AG04449 (cell line): Measurements from ENCODE around the gene ARMC10.
"Not testable (repeated sequence)": the region's sequence is repeated elsewhere in the genome, so short reads cannot be mapped to it uniquely, and the experiment has no call there.

Experiments used
- CTCF ChIA-PET: fragments of 350-600 bp; formaldehyde crosslinking; extraction: SDS; loops from one replicate; lab custom pipeline; 2021; ENCODE audit warnings: antibody characterized with exemption; lab: Yijun Ruan, JAX
- POLR2A ChIA-PET: fragments of 400-600, 350-600 bp; formaldehyde crosslinking; extraction: SDS; loops from one replicate; lab custom pipeline; 2020; ENCODE audit warnings: antibody characterized with exemption, inconsistent platforms; lab: Yijun Ruan, JAX
- DNase-seq: peaks from one replicate; pipeline ENCODE4 v3.0.0-alpha.2; 2010; ENCODE audit warnings: low read depth, low spot score
- H3K4me3 ChIP-seq: 2 replicates; pipeline ENCODE4 v1.5.1; 2011; ENCODE audit warnings: low read depth, mild to moderate bottlenecking, control low read depth, low read length
- TF ChIP-seq, protein P1 (sequence below): IDR thresholded peaks from one replicate; pipeline ENCODE4 v1.5.1; 2011; ENCODE audit warnings: mild to moderate bottlenecking, moderate library complexity, low read length, control low read depth, inconsistent platforms; ENCODE audit not compliant: insufficient read depth; ENCODE audit errors: missing control alignments

ARMC10 gene

GRCh38 chr7:103141753-103142404, 66.9 kb downstream of the ARMC10 start:
- CTCF ChIA-PET = no interaction called here
- no peak overlapping the region for H3K4me3 ChIP-seq
- POLR2A ChIA-PET = no interaction called here
- TF ChIP-seq, protein P1, sequence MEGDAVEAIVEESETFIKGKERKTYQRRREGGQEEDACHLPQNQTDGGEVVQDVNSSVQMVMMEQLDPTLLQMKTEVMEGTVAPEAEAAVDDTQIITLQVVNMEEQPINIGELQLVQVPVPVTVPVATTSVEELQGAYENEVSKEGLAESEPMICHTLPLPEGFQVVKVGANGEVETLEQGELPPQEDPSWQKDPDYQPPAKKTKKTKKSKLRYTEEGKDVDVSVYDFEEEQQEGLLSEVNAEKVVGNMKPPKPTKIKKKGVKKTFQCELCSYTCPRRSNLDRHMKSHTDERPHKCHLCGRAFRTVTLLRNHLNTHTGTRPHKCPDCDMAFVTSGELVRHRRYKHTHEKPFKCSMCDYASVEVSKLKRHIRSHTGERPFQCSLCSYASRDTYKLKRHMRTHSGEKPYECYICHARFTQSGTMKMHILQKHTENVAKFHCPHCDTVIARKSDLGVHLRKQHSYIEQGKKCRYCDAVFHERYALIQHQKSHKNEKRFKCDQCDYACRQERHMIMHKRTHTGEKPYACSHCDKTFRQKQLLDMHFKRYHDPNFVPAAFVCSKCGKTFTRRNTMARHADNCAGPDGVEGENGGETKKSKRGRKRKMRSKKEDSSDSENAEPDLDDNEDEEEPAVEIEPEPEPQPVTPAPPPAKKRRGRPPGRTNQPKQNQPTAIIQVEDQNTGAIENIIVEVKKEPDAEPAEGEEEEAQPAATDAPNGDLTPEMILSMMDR = no peak
- no peak for DNase-seq

- ChIA-PET POLR2A (no interaction called here), CTCF (interaction anchor here (1.6 kb wide), 1 partner anchor 14 kb away, joined by 4 read pairs; no protein-coding TSS in a partner anchor)
- no peak overlapping the region for H3K4me3 ChIP-seq
- DNase-seq = no peak
- TF ChIP-seq, protein P1 = no peak
Measured at GRCh38 chr7:103142494-103142893, 67.6 kb downstream of the ARMC10 start.

GRCh38 chr7:103143868-103144267, 68.9 kb downstream of the ARMC10 start:
- ChIA-PET POLR2A (no interaction called here), CTCF (interaction anchor here (1.6 kb wide), 1 partner anchor 15 kb away, joined by 4 read pairs; no protein-coding TSS in a partner anchor)
- DNase-seq = no peak
- no peak overlapping the region for H3K4me3 ChIP-seq
- TF ChIP-seq, protein P1 = no peak

DNA sequence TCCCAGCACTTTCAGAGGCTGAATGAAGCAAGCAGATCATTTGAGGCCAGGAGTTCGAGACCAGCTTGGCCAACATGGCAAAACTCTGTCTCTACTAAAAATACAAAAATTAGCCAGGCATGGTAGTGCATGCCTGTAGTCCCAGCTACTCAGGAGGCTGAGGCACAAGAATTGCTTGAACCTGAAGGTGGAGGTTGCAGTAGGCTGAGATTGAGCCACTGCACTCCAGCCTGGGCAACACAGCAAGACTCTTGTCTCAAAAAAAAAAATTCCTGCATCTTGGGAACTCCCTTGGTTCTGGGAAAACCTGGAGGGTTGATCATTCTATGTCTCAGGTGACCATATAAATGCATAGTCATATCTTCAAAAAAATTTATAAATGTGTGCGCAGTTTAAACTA, 69.8 kb downstream of the ARMC10 start:
- POLR2A ChIA-PET, DNase-seq, H3K4me3 ChIP-seq, CTCF ChIA-PET: not testable (repeated sequence)

DNA sequence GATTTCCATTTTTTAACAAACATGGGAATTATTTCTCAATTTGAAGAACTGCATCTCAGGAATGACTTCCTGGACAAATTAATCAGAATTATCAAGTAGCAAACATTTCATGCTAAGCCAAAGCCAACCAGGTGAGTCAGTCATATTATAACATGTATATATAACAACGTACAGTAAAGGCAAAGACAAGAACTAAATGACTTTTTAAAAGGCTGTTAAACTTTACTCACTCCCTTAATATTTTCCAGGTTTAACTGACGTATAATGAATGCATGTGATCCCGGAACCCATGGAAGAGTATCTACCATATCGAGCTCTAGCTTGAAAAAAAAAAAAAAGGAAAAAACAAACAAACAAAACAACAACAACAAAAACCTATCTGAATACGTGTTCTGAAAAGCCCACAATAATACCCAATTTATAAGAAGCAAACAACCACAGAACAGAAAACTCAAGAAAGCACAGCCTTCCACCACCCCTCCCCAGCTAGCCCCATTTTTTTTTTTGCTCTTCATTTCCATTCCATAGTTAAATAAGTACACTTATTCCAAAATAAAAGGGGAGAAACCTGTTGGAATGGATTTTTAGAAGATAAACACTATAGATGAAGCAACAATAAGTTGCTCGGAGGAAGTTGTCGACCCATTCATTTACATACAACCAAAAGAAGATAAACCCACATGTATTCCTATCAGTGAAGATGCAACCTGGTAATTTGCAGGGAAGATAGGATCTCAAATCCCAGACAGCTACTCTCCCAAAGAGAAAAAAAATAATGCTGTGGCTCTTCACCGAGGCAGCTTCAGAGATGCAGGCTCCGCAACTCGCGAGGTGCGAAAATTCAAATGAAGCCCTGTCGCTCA, 73.4 kb downstream of the ARMC10 start:
- TF ChIP-seq, protein P1 = no peak
- ChIA-PET POLR2A (interaction anchor here (0.9 to 1.3 kb wide), 5 partner anchors 9 to 73 kb away, joined by 3 to 5 read pairs (median 3); partner anchors contain the start of gene ARMC10), CTCF (interaction anchor here (1.2 kb wide), 1 partner anchor 10 kb away, joined by 5 read pairs; no protein-coding TSS in a partner anchor)
- peak overlapping the region; percentile 77 for H3K4me3 ChIP-seq
- no peak for DNase-seq
